HEK293T (cell line): Measurements from ENCODE around the gene GHRHR.

Source experiments
- ARNT ChIP-seq: fragments of 450-650 bp; IDR thresholded peaks from 2 replicates; pipeline ENCODE4 v1.6.1; 2017; ENCODE audit warnings: mild to moderate bottlenecking
- BHLHE40 ChIP-seq: fragments of 450-650 bp; IDR thresholded peaks from 2 replicates; pipeline ENCODE4 v1.6.1; 2016; ENCODE audit warnings: mild to moderate bottlenecking, moderate library complexity, borderline replicate concordance
- CTBP1 ChIP-seq: fragments of 450-650 bp; IDR thresholded peaks from 2 replicates; pipeline ENCODE4 v1.6.1; 2016; ENCODE audit warnings: borderline replicate concordance
- ELF4 ChIP-seq: fragments of 450-650 bp; IDR thresholded peaks from 2 replicates; pipeline ENCODE4 v1.6.1; 2017; ENCODE audit warnings: antibody characterized with exemption
- FOXA1 ChIP-seq: fragments of 450-650 bp; IDR thresholded peaks from 2 replicates; pipeline ENCODE4 v1.6.1; 2016; ENCODE audit warnings: mild to moderate bottlenecking
- FOXK2 ChIP-seq: fragments of 450-650 bp; IDR thresholded peaks from 2 replicates; pipeline ENCODE4 v1.6.1; 2016; ENCODE audit warnings: mild to moderate bottlenecking
- FOXM1 ChIP-seq: fragments of 450-650 bp; IDR thresholded peaks from 2 replicates; pipeline ENCODE4 v1.6.1; 2017; ENCODE audit warnings: mild to moderate bottlenecking, borderline replicate concordance
- LEF1 ChIP-seq: fragments of 450-650 bp; IDR thresholded peaks from 2 replicates; pipeline ENCODE4 v1.6.1; 2017; ENCODE audit warnings: mild to moderate bottlenecking, borderline replicate concordance
- NFRKB ChIP-seq: fragments of 450-650 bp; IDR thresholded peaks from 2 replicates; pipeline ENCODE4 v1.6.1; 2016; ENCODE audit warnings: mild to moderate bottlenecking, moderate library complexity
- PKNOX1 ChIP-seq: fragments of 450-650 bp; IDR thresholded peaks from 2 replicates; pipeline ENCODE4 v1.6.1; 2016
- SP1 ChIP-seq: fragments of 450-650 bp; IDR thresholded peaks from 2 replicates; pipeline ENCODE4 v1.6.1; 2017
- SUZ12 ChIP-seq: fragments of 450-650 bp; IDR thresholded peaks from 2 replicates; pipeline ENCODE4 v1.6.1; 2016; ENCODE audit warnings: mild to moderate bottlenecking
- TARDBP ChIP-seq: fragments of 450-650 bp; IDR thresholded peaks from 2 replicates; pipeline ENCODE4 v1.6.1; 2016
- ZNF384 ChIP-seq: fragments of 450-650 bp; IDR thresholded peaks from 2 replicates; pipeline ENCODE4 v1.6.1; 2016

- TF ChIP-seq CTBP1: no peak
- TF ChIP-seq FOXM1: no peak
- TF ChIP-seq FOXA1: no peak
- no peak for TF ChIP-seq ELF4
- TF ChIP-seq SUZ12: no peak
- no peak for TF ChIP-seq LEF1
- TF ChIP-seq SP1: no peak
- TF ChIP-seq ZNF384: no peak
- no peak for TF ChIP-seq BHLHE40
- TF ChIP-seq FOXK2: no peak
- no peak for TF ChIP-seq NFRKB
- TF ChIP-seq PKNOX1: no peak
- no peak for TF ChIP-seq TARDBP
- no peak for TF ChIP-seq ARNT
Observed at GRCh38 chr7:30927559-30927958, 36.2 kb upstream of the GHRHR start.
